T-helper 1 cell treated with Interleukin-12 subunit alpha and Interleukin-12 subunit beta and Interleukin-4 antibody, amounts not matched to agents 30 ng/mL and 1 ng/mL, for 36 hours (primary cell): Measurements from ENCODE around the gene GSG1L. TPM values are rescaled to one million over a fixed set of nuclear protein-coding genes. Genes with fewer than 3 reads are reported as not detected.

Experiments
- intact Hi-C: fragments of 100-400 bp; cut with micrococcal nuclease; formaldehyde crosslinking; loops from one replicate; pipeline ENCODE4 v1.15.1; 2024
- total RNA-seq: library from RNA; stranded (reverse); gene quantifications from 2 replicates; pipeline ENCODE4 v1.2.3, GENCODE V29; 2022

The GSG1L gene
- total RNA-seq, 1 donor from 2014 or later: not detected

DNA sequence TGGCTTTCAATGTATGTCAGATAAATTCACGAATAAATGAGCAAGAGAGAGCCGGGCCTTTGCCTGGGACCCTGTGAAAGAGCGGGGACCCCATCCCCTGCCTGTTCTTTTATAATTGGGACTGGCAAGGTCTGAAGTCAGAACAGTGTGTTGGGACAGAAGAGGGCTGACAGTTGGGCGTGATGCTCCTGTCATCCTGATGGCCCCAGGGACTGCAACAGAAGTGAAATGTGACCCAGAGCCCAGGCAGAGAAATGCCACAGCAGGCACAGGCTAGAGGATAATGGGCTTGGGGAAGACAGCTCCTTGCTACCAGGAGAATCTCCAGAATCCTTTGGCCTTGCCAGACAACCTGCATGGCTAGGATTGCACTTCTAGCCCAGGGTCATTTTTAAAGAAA is 37.9 kb downstream of the GSG1L start:
- intact Hi-C loops: no loop called here

DNA sequence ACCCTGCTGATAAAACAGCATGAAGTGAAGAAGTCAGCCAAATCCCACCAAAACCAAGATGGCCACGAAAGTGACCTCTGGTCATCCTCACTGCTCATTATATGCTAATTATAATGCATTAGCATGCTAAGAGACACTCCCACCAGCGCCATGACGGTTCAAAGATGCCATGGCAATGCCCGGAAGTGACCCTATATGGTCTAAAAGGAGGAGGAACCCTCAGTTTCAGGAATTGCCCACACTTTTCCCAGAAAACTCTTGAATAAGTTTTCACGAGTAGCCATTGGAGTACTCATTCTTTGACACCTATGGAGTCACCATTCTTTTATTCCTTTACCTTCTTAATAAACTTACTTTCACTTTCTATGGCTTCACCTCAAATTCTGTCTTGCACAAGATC is 44.3 kb downstream of the GSG1L start:
- intact Hi-C loops: no loop called here

DNA sequence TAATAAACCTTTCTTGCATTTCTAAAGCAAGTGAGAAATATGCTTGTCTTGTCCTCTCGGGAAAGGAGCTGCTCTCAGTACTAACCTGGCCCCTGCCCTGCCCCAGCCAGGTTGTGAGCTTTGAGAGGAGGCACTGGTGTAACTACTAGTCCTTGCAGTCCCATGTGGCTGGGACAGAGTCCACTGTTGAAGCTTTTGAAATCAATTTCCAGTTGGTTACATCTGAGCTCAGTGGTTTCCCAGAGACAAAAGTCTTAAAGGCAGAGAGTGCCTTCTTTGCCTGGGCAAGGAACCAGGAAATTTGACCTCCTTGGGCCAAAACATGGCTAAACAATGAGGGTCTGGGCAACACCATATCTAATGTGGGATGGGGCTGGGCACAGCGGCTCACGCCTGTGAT is 48.7 kb downstream of the GSG1L start:
- intact Hi-C loops: no loop called here

DNA sequence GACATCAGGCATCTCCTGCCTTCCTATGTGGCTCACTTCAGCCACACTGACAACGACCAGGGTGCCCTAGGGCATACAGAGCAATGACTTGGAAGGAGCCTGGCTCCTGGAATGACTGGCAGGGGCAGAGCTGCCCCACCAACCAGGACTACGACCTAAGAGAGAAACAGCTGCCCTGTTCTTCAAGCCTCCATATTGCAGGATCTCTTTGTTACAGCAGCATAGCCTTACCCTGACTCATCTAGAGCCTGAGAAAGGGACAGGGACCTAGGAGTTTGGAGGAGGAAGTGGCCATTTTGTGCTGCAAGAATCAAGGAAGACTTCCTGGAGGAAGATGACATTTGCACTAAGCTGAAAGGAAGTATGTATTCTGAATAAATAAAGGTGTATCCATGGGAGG is 49.6 kb downstream of the GSG1L start:
- intact Hi-C loops: no loop called here

DNA sequence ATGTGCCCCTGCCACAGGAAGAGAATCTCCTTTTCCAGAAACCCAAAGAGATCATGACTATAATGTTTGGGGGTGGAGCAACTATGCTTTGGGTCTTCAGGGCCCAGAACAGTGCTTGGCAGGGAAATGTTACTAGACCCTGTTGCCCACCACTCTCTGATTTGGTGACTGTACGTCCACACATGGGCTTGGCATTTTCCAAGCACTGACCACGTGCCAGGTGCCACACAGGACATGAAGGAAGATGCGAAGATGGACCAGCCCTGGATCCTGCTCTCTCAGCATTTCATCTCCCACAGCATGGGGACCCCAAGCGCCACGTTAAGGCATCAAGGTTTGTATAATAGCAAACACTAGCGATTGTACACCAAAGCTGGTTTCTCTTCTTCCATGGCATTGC is 50.1 kb downstream of the GSG1L start:
- intact Hi-C loops: no loop called here

DNA sequence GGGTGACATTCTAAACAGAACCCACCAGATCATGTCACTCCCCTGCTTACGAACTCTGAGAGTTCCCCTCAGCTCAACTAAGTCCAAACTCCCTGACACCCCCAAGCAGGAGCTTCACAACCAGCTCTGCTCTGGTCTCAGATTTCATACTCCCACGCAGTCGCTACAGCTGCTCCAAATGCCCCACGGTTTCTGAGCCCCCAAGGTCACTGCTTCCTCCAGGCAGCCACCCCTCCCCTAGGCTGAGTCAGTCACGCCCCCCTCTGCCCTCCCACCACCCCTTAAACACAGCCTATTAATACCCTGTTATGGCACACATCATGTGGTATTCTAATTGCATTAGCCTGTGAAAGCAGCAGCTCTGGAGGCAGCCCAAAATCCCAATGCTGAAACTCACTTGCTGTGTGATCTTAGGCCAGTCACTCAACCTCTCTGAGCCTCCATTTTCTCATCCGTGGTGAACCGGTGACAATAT is 51.5 kb downstream of the GSG1L start:
- intact Hi-C loops: no loop called here

DNA sequence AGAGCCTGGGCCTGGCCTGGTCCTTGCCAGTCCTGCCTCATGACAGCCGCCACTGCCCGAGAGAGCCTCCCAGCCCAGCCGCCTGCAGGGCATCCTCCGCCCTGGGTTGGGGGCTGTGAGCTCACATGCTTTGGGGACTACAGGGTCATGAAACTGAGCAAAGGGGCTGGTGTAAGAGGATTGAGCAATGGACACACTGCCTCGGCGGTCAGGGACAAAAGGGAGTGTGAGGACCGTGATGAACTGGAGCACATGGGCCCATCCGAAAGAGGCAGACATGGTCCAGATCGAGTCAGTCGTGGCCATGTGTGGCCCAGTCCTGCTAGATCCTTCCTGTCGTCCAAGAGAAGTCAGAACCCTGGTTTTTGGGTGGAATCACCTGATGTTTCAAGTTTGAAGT is 52.3 kb downstream of the GSG1L start:
- intact Hi-C loops: no loop called here

DNA sequence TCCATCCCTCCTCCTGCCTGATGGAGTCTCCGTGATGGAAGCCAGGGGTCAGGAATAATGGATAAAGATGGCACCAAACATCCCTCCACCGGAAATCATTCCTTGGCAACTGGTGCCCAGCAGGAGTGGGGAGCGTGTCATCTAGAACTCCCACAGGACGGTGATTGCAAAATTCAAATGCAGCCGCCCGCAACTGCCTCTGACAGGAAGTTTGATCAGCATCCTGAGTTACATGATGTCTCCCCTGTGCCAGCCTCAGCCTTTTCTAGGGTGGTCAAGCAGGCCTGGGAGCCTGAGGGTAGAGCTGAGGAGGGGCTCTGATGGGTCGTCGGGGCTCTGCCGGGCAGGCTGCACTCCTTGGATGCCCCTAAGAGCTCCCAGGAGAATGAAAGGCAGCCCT is 52.8 kb downstream of the GSG1L start:
- intact Hi-C loops: no loop called here

DNA sequence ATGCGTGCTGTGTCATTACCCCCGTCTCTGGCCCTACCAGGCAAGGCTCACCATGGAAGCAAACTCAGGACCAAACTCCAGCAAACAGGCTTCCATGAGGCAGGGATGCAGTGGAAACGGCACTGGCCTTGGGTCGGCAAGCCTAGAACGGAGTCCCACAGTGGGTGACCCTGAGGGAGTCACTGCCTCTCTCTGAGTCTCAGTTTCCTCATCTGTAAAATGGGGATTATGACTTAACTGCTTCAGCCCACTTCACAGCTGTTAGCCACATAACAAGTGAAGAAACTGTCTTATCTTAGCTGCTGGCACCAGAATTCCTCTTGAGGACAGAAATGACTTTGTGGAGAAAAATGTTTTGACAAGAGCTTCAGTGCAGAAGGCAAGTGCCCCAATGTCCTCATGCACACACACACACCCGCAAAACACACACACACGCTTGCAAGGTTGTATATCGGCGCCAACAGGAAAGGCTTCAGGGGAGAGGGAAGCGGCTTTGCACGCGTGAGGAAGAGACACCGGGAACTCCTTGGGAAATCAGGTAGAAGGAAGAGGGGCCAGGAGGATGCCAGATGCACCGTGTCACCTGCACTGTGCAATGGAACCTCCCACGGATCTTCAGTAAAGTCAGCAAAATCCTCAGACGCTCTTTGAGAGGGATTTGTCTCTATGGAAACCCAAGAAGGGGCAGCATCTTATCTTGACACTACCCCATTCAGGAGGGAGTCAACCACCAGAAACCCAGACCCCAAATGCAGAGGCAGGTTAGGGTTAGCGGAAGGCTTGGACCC is 53.7 kb downstream of the GSG1L start:
- intact Hi-C loops: no loop called here

DNA sequence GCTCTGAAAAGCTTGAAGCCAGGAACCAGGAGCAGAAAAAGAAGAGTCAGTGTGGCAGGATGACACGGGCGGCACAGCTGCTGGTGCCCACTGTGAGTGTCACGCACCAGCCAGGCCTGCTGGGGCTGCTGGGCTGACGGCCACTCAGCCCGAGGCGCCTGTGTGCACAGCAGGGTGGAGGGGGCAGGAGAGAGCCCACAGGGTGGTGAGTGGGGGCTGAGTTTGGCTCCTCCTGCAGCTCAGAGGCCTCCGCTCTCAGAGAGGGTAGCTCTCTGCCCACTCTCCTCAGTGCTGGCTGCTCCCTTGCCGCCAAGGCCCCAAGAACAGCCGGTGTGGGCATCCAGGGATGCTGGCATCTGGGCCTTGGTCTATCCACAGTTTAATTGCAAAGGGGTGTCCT is 59.6 kb downstream of the GSG1L start:
- intact Hi-C loops: no loop called here

DNA sequence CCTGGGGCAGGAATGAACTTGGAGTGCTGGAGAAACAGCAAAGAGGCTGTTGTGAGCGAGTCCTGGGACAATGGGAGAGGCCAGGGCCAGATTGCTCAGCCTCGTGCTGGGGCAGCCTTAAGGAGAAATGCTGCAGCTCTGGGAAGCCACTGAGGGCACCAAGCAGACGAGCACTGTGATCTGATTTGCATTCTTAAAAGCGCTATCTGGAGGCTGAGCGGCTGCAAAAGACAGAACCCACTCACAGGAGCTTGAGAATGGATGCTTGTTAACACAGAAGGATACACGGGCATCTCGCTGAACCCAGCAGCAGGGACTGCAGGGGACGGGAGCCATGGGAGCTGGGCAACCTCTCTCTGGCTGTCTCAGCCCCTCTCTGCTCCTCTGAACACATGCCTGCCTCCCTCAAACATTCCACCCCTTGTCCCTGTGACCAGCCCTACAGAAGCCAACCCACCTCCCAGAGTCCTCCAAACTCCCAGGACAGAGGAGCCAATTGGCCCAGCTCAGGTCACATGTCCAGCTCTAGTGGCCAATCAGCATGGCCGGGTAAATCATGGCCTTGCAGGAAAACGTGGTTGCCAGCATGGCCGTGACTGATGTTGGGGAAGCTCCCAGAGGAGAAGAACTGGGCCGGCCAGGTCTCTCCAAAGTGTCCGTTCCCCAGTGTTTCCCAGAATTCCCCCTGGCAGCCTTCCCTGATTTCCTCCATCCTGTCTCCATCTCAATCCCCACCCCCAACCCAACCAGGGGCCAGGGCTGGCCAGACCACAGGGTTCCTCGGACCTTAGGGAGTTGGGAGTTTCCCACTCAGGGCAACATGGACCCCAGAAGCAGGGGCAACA is 60.3 kb downstream of the GSG1L start:
- intact Hi-C loops: no loop called here

DNA sequence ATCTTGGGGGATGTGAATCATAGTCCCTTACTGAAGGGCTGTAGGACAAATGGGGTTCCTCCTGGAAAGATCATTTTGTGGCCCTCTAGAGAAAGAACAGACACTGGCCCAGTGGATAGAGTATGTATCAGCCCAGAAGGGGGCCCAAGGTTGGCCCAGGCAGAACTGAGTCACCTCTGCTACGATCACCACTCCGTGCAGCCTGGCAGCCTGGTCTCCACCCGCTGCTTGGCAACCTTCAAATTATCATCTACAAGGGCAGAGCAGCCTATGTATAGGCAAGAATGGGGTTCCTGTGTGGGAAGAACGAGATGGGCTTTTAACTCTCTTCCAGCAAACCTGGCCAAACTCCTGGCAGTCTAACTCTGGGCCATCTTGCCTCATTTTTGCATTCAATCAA is 61.9 kb downstream of the GSG1L start:
- intact Hi-C loops: no loop called here

DNA sequence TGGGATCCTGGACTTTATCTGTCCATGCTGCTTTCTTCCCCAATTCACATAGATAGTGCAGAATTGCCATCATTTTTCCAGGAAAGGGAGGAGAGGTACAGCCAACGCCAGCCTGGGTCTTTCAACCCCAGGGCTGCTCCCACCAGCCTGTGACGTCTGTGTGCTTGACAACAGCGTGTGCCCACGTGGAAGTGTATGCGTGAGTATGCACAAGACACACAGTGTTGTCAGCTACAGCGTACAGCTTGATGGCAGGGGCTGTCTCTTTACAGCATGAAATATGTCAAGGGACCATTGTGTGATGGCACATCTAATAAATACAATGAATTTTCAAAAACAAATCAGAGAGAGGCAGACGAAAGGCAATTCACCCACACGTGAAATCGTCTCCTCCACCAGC is 62.3 kb downstream of the GSG1L start:
- intact Hi-C loops: no loop called here

DNA sequence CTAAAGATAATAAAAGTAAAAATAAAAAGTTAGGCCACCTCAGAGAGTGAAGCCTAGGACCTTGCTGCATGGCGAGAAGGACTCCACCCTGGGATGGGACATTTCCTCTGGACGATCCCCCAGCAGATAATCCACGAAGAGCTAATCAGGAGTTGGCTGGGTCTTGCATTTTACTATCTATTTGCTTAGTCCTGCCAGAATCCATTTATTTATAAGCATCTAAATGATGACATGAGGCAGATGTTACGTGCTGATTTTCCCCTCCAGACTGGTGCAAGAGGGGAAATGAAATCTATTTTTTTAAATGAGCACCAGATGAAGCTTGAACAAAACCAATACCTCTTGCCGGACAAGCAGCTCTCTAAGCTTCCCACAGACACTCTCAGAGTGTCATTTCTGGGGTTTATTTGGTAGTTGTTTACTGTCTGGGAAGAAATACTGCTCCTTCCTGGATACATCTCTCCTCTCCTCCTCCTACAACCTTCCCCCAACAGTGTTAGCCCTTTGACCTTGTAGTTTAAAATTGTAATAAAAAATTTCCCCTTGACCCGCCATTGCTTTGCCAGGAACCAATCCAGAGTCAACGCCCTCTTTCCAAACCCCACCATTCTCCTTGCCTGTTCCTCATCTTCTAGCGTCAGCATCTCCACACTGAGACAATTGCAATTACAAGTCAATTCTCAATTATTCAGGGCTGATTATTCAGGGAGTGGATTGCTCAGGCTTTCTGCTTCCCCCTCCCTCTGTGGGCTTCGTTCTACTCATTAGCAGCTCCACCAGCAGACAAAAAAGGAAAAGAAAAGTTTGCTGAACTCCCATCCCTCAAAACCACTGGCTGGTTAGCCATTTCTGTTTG is 63.0 kb downstream of the GSG1L start:
- intact Hi-C loops: no loop called here

DNA sequence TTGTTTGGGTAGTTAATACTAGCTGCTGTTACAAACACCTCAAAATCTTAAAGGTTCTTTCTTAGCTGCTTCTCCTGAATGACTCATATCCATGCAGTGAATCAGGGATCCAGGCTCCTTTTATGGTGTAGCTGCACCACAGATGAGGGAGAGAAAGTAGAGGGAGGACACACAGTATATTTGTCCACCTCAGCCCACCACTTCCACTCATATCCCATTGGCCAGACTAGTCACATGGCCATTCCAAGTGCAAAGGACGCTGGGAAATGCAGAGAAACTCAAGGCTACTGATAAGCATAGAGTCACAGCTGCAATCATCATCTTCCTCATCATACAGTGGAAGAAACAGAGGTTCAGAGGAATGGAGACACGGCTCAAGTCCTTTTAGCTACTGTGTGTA is 63.8 kb downstream of the GSG1L start:
- intact Hi-C loops: no loop called here

DNA sequence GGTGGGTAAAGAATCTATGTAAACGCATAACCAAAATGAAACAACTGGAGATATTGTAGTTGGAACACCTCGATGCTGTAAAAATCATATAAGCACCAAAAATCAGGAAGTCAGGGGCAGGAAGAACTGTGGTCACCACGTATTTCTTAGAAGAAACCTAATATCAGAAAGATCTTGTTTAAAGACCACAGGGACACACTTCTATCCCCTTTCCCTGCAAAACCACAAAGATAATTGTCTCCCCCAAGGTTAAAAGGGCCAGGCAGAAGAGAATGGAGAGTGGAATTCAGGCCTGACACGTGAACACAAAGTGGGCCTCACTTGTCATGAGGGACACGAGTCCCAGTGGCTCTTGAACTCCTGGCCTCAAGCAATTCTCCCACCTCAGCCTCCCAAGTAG is 68.1 kb downstream of the GSG1L start:
- intact Hi-C loops: no loop called here

DNA sequence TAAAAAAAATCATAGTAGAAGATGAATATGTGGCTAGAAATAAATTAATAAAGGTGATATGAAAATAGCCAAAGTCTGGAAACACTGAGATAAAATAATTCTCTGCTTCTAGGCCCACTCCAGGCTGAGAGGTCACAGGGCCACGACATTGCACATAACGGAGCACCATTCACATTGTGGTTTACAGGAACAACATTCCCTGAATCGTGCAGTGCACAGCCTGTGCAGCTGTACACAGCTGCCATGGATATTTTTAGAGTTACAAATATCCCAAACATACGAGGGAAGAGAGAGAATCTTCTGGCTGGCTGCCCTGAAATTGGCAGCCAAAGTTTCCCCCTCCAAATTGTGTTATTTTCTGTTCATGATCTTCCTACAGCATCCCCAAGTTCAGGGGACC is 68.8 kb downstream of the GSG1L start:
- intact Hi-C loops: loop anchor here (5.0 kb wide), 1 partner anchor 78 kb away; no protein-coding TSS in a partner anchor

DNA sequence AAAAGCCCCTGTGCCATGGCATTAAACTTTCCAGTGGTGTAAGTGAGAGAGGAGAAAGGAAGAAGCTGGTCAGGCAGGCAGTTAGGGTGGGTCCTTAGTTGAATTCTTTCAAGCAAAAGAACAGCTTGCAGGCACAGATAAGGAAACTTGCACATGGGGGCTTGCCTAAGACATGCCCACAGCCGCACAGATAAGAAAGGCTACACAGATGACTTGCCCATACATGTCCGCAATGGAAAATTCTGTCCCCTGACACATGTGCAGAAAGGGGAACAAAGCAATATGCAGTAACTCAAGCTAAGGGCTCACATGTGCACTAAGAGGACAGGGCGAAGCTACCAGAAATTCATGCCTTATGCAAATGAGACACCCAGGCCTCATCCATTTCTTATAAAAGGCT is 69.9 kb downstream of the GSG1L start:
- intact Hi-C loops: loop anchor here (5.0 kb wide), 1 partner anchor 79 kb away; no protein-coding TSS in a partner anchor

DNA sequence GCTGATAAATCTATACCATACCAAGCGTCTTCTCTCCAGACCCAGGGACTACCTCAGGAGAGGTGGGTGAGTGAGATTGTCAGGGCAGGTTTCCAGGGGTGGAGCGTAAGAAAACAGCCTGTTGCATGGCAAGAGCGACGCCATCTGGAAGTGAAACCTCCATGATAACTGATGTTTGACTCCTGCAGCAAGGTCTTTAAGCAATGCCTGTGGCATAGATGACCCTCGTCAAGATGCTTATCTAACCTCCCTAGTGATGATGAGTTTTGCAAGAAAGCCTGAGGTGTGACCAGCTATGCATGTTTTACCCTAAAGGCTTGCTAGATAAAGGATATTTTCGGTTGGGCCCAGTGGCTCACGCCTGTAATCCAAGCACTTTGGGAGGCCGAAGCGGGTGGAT is 71.6 kb downstream of the GSG1L start:
- intact Hi-C loops: loop anchor here (5.0 kb wide), 1 partner anchor 80 kb away; no protein-coding TSS in a partner anchor

DNA sequence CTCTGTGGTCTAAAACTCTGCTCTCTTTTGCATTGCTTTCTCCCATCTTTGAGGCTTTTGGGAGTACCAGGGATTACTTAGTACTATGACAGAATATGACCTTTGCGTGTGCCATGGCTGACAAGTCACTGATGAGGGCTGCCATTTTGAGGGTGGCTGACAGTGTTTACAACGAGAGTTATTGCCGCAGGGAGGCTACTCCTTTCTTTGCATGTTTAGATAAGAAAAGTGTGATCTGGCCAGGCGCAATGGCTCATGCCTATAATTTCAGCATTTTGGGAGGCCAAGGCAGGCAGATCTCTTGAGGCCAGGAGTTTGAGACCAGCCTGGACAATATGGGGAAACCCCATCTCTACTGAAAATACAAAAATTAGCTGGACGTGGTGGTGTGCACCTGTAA is 77.5 kb downstream of the GSG1L start:
- intact Hi-C loops: no loop called here

DNA sequence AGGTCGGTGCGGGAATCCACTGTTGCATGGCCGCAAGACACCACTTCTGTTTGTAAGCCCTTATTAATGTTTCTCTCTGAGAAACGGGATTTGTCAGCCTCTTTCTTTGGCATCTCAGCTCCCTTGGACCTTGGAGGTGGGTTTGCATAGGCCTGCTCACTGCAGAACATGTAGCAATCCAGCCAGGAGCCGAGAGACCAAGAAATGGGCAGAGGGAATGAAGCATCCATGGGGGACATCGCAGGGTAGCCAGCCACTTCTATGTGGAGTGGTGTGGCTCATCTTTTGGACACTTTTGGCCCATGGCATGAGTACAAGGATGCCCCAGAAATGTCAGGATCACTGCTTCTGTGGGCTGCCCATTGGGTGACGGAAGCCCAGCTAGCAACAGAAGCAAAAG is 79.4 kb downstream of the GSG1L start:
- intact Hi-C loops: no loop called here

DNA sequence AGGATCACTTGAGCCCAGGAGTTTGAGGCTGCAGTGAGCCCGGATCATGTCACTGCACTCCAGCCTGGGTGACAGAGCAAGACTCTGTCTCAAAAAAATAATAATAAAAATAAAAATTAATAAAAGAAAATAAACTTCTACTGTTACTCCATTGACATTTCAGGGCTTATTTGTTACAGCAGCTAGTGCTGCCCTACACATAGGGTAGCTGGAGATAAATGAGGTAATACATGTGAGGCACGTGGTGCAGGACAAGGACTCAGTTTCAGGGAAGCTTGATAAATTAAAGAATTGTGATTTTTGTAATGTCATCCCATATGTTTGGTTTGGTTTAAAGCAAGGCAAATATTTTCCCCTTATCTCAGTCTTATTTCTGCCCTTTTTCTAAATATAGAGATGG is 80.3 kb downstream of the GSG1L start:
- intact Hi-C loops: no loop called here
